Measurements from ENCODE around the gene STIM1. TPM values are rescaled to one million over a fixed set of nuclear protein-coding genes. Genes with fewer than 3 reads are reported as not detected.

The STIM1 gene
- total RNA-seq, 3 donors from 2014 or later = 56.1 to 74.8 (median 72.5) TPM

DNA sequence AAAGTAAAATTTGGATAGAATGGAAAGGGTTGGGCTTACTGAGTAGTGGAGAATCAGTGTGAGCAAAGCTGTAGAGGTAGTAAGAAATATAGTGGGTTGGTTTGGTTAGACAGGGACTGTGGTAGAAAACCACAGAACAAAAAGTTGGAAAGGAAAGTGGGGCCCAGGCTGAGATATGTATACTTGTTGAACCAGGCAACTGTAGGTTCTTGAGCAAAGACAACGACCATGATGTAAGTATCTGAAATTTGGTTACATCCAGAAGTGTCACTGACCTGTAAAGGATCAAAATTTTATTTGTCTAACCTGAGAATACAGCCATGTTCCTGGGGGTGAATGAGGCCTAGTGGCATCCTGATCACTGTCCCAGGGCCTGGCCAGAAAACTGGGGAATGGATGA is 114.1 kb downstream of the STIM1 start:
- Histone ChIP-seq H3K36me3 (ENCODE audit: low read depth) (no peaks in the 10 kb centered on the region), H3K4me1 (ENCODE audit: low read depth) (no peaks in the 10 kb centered on the region), H3K4me3 (no peak overlapping the region), H3K9me3 (no peaks in the 10 kb centered on the region)
- TF ChIP-seq, protein P1, sequence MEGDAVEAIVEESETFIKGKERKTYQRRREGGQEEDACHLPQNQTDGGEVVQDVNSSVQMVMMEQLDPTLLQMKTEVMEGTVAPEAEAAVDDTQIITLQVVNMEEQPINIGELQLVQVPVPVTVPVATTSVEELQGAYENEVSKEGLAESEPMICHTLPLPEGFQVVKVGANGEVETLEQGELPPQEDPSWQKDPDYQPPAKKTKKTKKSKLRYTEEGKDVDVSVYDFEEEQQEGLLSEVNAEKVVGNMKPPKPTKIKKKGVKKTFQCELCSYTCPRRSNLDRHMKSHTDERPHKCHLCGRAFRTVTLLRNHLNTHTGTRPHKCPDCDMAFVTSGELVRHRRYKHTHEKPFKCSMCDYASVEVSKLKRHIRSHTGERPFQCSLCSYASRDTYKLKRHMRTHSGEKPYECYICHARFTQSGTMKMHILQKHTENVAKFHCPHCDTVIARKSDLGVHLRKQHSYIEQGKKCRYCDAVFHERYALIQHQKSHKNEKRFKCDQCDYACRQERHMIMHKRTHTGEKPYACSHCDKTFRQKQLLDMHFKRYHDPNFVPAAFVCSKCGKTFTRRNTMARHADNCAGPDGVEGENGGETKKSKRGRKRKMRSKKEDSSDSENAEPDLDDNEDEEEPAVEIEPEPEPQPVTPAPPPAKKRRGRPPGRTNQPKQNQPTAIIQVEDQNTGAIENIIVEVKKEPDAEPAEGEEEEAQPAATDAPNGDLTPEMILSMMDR (IDR thresholded peaks at IDR 0.05) = no peak
- DNase-seq = no peak
- ATAC-seq = no peak
- intact Hi-C loops (cut with DNase I, micrococcal nuclease) = no loop called here

DNA sequence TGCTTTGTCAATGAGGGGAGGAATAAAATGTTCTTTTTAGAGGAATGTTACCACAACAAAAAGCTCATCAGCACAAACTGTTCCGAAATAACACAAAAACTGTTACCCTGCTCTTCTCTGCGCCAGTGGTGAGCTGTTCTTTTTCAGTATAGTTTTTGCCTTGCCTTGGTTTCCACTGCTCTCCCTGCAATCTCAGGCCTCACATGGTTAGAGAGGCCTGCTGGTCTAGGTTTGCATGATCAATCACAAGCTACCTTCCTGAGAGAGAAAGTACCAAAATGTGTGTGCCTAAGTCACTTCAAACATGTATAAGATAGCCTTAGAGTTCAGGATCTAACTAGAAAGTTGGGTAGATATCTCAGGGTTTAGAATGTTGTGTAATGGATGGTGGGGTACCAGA is 114.6 kb downstream of the STIM1 start:
- intact Hi-C loops (cut with DNase I, micrococcal nuclease) = no loop called here
- Histone ChIP-seq H3K9me3 (no peaks in the 10 kb centered on the region), H3K36me3 (ENCODE audit: low read depth) (no peaks in the 10 kb centered on the region), H3K4me3 (no peak overlapping the region), H3K4me1 (ENCODE audit: low read depth) (no peaks in the 10 kb centered on the region)
- ATAC-seq (no peak), DNase-seq (no peak)
- TF ChIP-seq, protein P1 (IDR thresholded peaks at IDR 0.05) = no peak

DNA sequence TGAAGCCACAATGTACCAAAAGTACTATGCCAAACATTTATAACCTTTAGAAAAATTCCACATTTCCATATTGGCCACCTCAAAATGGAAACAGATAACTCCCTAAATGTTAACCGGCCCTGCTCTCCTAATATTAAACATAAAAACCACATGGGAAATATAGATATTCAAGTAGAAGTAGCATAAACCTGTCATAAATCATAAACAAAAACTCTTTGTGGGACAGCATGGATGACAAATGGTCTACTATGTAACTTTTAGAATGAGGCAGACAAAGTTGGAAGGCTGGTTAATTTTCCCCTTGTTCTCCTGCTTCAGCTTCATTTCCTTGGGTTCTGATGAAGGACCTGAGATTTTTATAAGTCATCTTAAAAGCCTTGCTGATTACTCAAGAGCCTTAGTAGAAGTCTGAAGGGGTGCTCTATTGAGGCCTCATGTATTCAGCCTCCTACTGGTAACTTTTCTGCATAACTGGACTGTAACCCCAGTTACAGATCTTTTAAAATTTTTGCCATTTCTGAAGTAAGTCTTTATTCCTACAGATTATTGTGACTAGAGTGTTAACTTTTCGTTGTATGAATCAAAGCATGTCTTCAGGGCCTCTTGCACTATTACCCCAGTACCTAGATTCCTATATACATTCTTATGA is 116.4 kb downstream of the STIM1 start:
- Histone ChIP-seq H3K4me1 (ENCODE audit: low read depth) (no peaks in the 10 kb centered on the region), H3K9me3 (no peaks in the 10 kb centered on the region), H3K36me3 (ENCODE audit: low read depth) (no peaks in the 10 kb centered on the region), H3K4me3 (no peak overlapping the region)
- ATAC-seq (no peak), DNase-seq (no peak)
- intact Hi-C loops (cut with DNase I, micrococcal nuclease) = no loop called here
- TF ChIP-seq, protein P1 (IDR thresholded peaks at IDR 0.05) = no peak

DNA sequence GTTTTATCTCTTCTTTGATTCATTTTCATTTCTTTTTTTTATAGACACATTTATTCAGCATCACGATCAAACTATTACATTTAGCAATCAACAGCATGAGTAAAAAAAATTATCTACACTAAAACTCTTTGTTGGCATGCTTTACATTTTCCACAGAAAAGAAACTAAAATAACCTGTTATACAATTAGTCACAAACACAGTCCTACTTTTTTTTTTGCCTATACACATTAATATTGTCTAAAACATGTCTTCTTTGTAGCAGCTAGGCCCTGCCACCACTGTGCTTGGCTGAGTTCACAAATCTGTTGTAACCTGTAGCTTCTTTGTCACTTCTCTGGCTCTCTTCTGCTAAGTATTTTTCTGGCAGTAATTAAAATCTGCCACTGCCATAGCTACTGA is 117.0 kb downstream of the STIM1 start:
- no peaks in the 10 kb centered on the region for H3K36me3 ChIP-seq (ENCODE audit: low read depth)
- intact Hi-C loops (cut with DNase I, micrococcal nuclease) = no loop called here
- DNase-seq = no peak
- no peaks in the 10 kb centered on the region for H3K4me1 ChIP-seq (ENCODE audit: low read depth)
- no peak for ATAC-seq
- TF ChIP-seq, protein P1 (IDR thresholded peaks at IDR 0.05) = no peak
- no peak overlapping the region for H3K4me3 ChIP-seq
- H3K9me3 ChIP-seq = no peaks in the 10 kb centered on the region

DNA sequence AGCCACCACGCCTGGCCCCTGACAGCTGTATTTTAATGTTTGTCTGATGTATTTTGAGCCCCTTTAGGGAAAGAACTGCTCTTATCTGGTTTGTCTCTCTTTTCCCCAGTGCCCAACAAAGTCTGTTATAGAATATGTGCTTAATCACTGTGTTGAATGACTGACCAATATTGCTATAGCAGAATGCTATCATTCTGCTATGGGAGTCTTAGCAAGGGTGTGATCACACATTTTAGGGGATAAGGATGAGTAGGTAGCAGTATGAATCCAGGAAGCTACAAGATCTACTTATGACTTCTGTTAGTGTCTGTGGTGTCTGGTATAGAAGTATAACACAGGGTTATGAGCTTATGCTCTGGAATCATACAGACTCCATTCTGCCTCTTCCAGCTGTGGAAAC is 121.6 kb downstream of the STIM1 start:
- H3K4me3 ChIP-seq = no peak overlapping the region
- H3K9me3 ChIP-seq = no peaks in the 10 kb centered on the region
- no peaks in the 10 kb centered on the region for H3K36me3 ChIP-seq (ENCODE audit: low read depth)
- TF ChIP-seq, protein P1 (IDR thresholded peaks at IDR 0.05) = no peak
- no peaks in the 10 kb centered on the region for H3K4me1 ChIP-seq (ENCODE audit: low read depth)
- no peak for DNase-seq
- ATAC-seq = no peak
- intact Hi-C loops (cut with DNase I, micrococcal nuclease) = no loop called here

Measured in mucosa of descending colon (tissue), 3 donors.